ENCODE data around the gene AFF1.
A peak's percentile ranks its signal among the peaks of the same experiment; 100 is the strongest.

Gene AFF1

GRCh38 chr4:87109121-87109520 lies 174.3 kb downstream of the AFF1 start:
- no peak for DNase-seq (ENCODE audit: low read depth)
- no peak overlapping the region for H3K4me3 ChIP-seq (ENCODE audit: low read length)
- TF ChIP-seq CTCF (conservative IDR thresholded peaks at IDR 0.05; ENCODE audit: low read depth, low read length), result no peak

- no peak overlapping the region for H3K4me3 ChIP-seq (ENCODE audit: low read length)
- no peak for TF ChIP-seq CTCF (conservative IDR thresholded peaks at IDR 0.05; ENCODE audit: low read depth, low read length)
- no peak for DNase-seq (ENCODE audit: low read depth)
Observed at GRCh38 chr4:87109945-87110344, 175.1 kb downstream of the AFF1 start.

- no peak for TF ChIP-seq CTCF (conservative IDR thresholded peaks at IDR 0.05; ENCODE audit: low read depth, low read length)
- no peak for DNase-seq (ENCODE audit: low read depth)
- no peak overlapping the region for H3K4me3 ChIP-seq (ENCODE audit: low read length)
Observed at GRCh38 chr4:87112063-87112462, 177.3 kb downstream of the AFF1 start.

GRCh38 chr4:87114245-87115062 lies 179.6 kb downstream of the AFF1 start:
- TF ChIP-seq CTCF (conservative IDR thresholded peaks at IDR 0.05; ENCODE audit: low read depth, low read length), result no peak
- no peak for DNase-seq (ENCODE audit: low read depth)
- no peak overlapping the region for H3K4me3 ChIP-seq (ENCODE audit: low read length)

GRCh38 chr4:87116231-87116630 lies 181.4 kb downstream of the AFF1 start:
- no peak for DNase-seq (ENCODE audit: low read depth)
- no peak for TF ChIP-seq CTCF (conservative IDR thresholded peaks at IDR 0.05; ENCODE audit: low read depth, low read length)
- H3K4me3 ChIP-seq (ENCODE audit: low read length), result no peak overlapping the region

- TF ChIP-seq CTCF (conservative IDR thresholded peaks at IDR 0.05; ENCODE audit: low read depth, low read length), result no peak
Observed at GRCh38 chr4:87117051-87117731, 182.4 kb downstream of the AFF1 start.

GRCh38 chr4:87117732-87118075 lies 182.9 kb downstream of the AFF1 start:
- no peak overlapping the region for H3K4me3 ChIP-seq (ENCODE audit: low read length)
- peak; percentile 88 for DNase-seq (ENCODE audit: low read depth)
- peak; percentile 12 for TF ChIP-seq CTCF (conservative IDR thresholded peaks at IDR 0.05; ENCODE audit: low read depth, low read length)

More at GRCh38 chr4:87117051-87117731, 182.4 kb downstream of the AFF1 start:
- peak; percentile 90 for DNase-seq (ENCODE audit: low read depth)
- no peak overlapping the region for H3K4me3 ChIP-seq (ENCODE audit: low read length)
